Myocyte (in vitro differentiated cells): ENCODE data around the gene HELZ. TPM values are rescaled to one million over a fixed set of nuclear protein-coding genes. Genes with fewer than 3 reads are reported as not detected.
"Not testable (repeated sequence)": the region's sequence is repeated elsewhere in the genome, so short reads cannot be mapped to it uniquely, and the experiment has no call there.

Source experiments
- DNase-seq: peaks from one replicate; pipeline ENCODE4 v3.0.0-alpha.2; 2012; ENCODE audit warnings: low read depth
- polyA plus RNA-seq: library from polyadenylated mRNA; unstranded; fragments of >200 nt; gene quantifications from one replicate; pipeline ENCODE4 v1.2.1, GENCODE V29; 2012; ENCODE audit warnings: missing spikeins
- total RNA-seq: library from RNA; depleted of rRNA; stranded (reverse); fragments of >200 nt; gene quantifications from 2 replicates; pipeline ENCODE4 v1.2.3, GENCODE V29; 2014

The HELZ gene
- total RNA-seq: 41.9 and 43.7 TPM in 2 replicates
- 6.3 TPM for polyA plus RNA-seq

- peak; percentile 87 for DNase-seq
These were observed at the start of gene HELZ for GRCh38 chr17:67245073-67245693. Gene HELZ (minus strand): TSS chr17:67245196. CDS start chr17:67218804, 26,392 bp downstream.

- peak; percentile 56 for DNase-seq
These were observed 48.5 kb upstream of the HELZ start for GRCh38 chr17:67293251-67294203.

GRCh38 chr17:67290711-67291291 lies 45.8 kb upstream of the HELZ start:
- no peak for DNase-seq

GRCh38 chr17:67290244-67290643 lies 45.2 kb upstream of the HELZ start:
- no peak for DNase-seq

- DNase-seq: peak; percentile 58
These were observed 44.3 kb upstream of the HELZ start for GRCh38 chr17:67289181-67289876.

- not testable (repeated sequence) for DNase-seq
These were observed 41.8 kb upstream of the HELZ start for GRCh38 chr17:67286826-67287225.

GRCh38 chr17:67285360-67285759 lies 40.4 kb upstream of the HELZ start:
- DNase-seq: no peak

- no peak for DNase-seq
These were observed 38.9 kb upstream of the HELZ start for GRCh38 chr17:67283731-67284516.

GRCh38 chr17:67281743-67282142 lies 36.7 kb upstream of the HELZ start:
- no peak for DNase-seq

GRCh38 chr17:67281053-67281452 lies 36.1 kb upstream of the HELZ start:
- DNase-seq: peak; percentile 69

GRCh38 chr17:67280279-67280678 lies 35.3 kb upstream of the HELZ start:
- DNase-seq: peak; percentile 89

GRCh38 chr17:67279115-67279514 lies 34.1 kb upstream of the HELZ start:
- DNase-seq: no peak

GRCh38 chr17:67278363-67278762 lies 33.4 kb upstream of the HELZ start:
- DNase-seq: no peak

- DNase-seq: no peak
These were observed 31.1 kb upstream of the HELZ start for GRCh38 chr17:67276075-67276474.

- DNase-seq: no peak
These were observed 29.5 kb upstream of the HELZ start for GRCh38 chr17:67274466-67274865.

GRCh38 chr17:67273900-67274299 lies 28.9 kb upstream of the HELZ start:
- DNase-seq: no peak

- DNase-seq: peak; percentile 33
These were observed 27.5 kb upstream of the HELZ start for GRCh38 chr17:67272312-67273047.

- DNase-seq: not testable (repeated sequence)
These were observed 26.2 kb upstream of the HELZ start for GRCh38 chr17:67271187-67271586.

GRCh38 chr17:67270416-67270815 lies 25.4 kb upstream of the HELZ start:
- DNase-seq: no peak

- peak; percentile 72 for DNase-seq
These were observed 21.5 kb upstream of the HELZ start for GRCh38 chr17:67266496-67266895.
